Measurements from ENCODE around the gene DGCR2. TPM values are rescaled to one million over a fixed set of nuclear protein-coding genes. Genes with fewer than 3 reads are reported as not detected.

Gene DGCR2
- polyA plus RNA-seq, 4 donors, result 69.0 to 75.9 (median 71.2) TPM

GRCh38 chr22:19147195-19147780, 25.1 kb upstream of the DGCR2 start:
- no peak for DNase-seq (ENCODE audit: low read depth in 4 of 4, low spot score in 3 of 4)

- no peak for DNase-seq (ENCODE audit: low read depth in 4 of 4, low spot score in 3 of 4)
Measured at GRCh38 chr22:19146215-19146968, 24.2 kb upstream of the DGCR2 start.

- DNase-seq (ENCODE audit: low read depth in 4 of 4, low spot score in 3 of 4), result no peak
Measured at GRCh38 chr22:19143967-19144400, 21.8 kb upstream of the DGCR2 start.

- no peak for DNase-seq (ENCODE audit: low read depth in 4 of 4, low spot score in 3 of 4)
Measured at GRCh38 chr22:19143212-19143611, 21.0 kb upstream of the DGCR2 start.

- no peak for DNase-seq (ENCODE audit: low read depth in 4 of 4, low spot score in 3 of 4)
Measured at GRCh38 chr22:19142394-19142793, 20.2 kb upstream of the DGCR2 start.

- DNase-seq (ENCODE audit: low read depth in 4 of 4, low spot score in 3 of 4), result no peak
Measured at GRCh38 chr22:19139974-19140373, 17.8 kb upstream of the DGCR2 start.

GRCh38 chr22:19139001-19139356, 16.8 kb upstream of the DGCR2 start:
- no peak for DNase-seq (ENCODE audit: low read depth in 4 of 4, low spot score in 3 of 4)

- DNase-seq (ENCODE audit: low read depth in 4 of 4, low spot score in 3 of 4), result no peak
Measured at GRCh38 chr22:19138217-19139000, 16.2 kb upstream of the DGCR2 start.

- no peak for DNase-seq (ENCODE audit: low read depth in 4 of 4, low spot score in 3 of 4)
Measured at GRCh38 chr22:19137384-19138216, 15.4 kb upstream of the DGCR2 start.

GRCh38 chr22:19136915-19137314, 14.7 kb upstream of the DGCR2 start:
- no peak for DNase-seq (ENCODE audit: low read depth in 4 of 4, low spot score in 3 of 4)

- DNase-seq (ENCODE audit: low read depth in 4 of 4, low spot score in 3 of 4), result no peak
Measured at GRCh38 chr22:19134874-19135273, 12.7 kb upstream of the DGCR2 start.

- no peak for DNase-seq (ENCODE audit: low read depth in 4 of 4, low spot score in 3 of 4)
Measured at GRCh38 chr22:19134176-19134831, 12.1 kb upstream of the DGCR2 start.

GRCh38 chr22:19133561-19133960, 11.3 kb upstream of the DGCR2 start:
- no peak for DNase-seq (ENCODE audit: low read depth in 4 of 4, low spot score in 3 of 4)

- DNase-seq (ENCODE audit: low read depth in 4 of 4, low spot score in 3 of 4), result no peak
Measured at GRCh38 chr22:19132693-19133400, 10.6 kb upstream of the DGCR2 start.

- no peak for DNase-seq (ENCODE audit: low read depth in 4 of 4, low spot score in 3 of 4)
Measured at GRCh38 chr22:19132153-19132552, 9.9 kb upstream of the DGCR2 start.

- DNase-seq (ENCODE audit: low read depth in 4 of 4, low spot score in 3 of 4), result no peak
Measured at GRCh38 chr22:19131685-19132015, 9.4 kb upstream of the DGCR2 start.

GRCh38 chr22:19130959-19131684, 8.9 kb upstream of the DGCR2 start, which contains the start of gene TSSK2:
TSSK2 (plus strand) TSS chr22:19131308; CDS start chr22:19131400, 92 bp downstream.
- DNase-seq (ENCODE audit: low read depth in 4 of 4, low spot score in 3 of 4), result no peak

- no peak for DNase-seq (ENCODE audit: low read depth in 4 of 4, low spot score in 3 of 4)
Measured at GRCh38 chr22:19129871-19130270, 7.7 kb upstream of the DGCR2 start.

All from left renal pelvis (tissue), 4 donors.